NCI-H510A (cell line): Measurements from ENCODE around the gene LEF1.
A peak's percentile ranks its signal among the peaks of the same experiment; 100 is the strongest.

Experiments used
- DNase-seq: peaks from one replicate; lab custom pipeline; 2025; lab: John Stamatoyannopoulos, UW

LEF1 gene

GRCh38 chr4:108174856-108175255 lies 6.1 kb upstream of the LEF1 start:
- no peak for DNase-seq

- no peak for DNase-seq
Measured at GRCh38 chr4:108173599-108174057, 4.9 kb upstream of the LEF1 start.

- peak; percentile 18 for DNase-seq
Measured at GRCh38 chr4:108172753-108173598, 4.2 kb upstream of the LEF1 start.

- DNase-seq: no peak
Measured at GRCh38 chr4:108172231-108172752, 3.6 kb upstream of the LEF1 start.

DNA sequence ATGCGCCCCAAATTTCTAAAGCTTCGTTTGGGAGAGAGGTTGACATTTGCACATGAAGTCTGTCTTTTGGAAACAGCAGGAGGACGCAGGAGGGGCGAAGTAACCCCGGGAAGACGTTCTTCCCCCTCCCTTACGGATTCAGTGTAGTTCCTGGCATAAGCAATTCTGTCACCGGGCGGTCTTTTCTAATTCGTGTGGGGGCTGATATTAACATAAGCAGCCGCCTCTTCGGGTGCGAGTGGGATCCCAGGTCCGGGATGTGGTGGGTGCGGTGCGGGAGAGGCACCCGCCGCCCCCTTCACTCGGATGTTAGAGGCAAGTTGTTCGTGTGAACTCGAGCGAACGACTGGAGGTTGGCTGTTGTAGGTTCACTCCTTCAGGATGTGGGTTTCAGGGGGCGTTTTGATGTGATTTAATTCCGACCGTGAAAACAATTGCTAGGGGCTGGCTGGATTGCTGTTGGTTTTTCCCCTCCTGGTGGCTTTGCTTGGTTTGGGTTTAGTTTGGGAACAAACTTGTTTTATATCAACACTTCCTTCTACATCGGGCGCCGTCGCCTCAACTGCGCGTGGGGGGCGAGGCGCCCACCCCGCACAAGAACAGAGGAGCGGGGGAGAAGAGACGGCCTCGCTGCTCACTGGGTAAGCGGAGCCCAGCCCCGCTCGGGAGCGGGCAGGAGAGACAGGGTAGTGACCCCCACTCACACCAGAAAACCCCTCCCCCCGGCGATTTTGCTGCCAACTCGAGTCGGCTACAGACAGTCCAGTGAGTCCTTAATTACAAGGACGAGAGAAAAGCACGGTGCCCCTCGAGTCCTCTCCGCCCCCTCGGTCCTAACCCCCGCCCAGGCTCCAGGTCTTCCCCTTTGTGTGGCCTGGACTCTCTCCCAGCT lies 2.9 kb upstream of the LEF1 start:
- no peak for DNase-seq

- no peak for DNase-seq
Measured at GRCh38 chr4:108170631-108171338, 2.1 kb upstream of the LEF1 start.

DNA sequence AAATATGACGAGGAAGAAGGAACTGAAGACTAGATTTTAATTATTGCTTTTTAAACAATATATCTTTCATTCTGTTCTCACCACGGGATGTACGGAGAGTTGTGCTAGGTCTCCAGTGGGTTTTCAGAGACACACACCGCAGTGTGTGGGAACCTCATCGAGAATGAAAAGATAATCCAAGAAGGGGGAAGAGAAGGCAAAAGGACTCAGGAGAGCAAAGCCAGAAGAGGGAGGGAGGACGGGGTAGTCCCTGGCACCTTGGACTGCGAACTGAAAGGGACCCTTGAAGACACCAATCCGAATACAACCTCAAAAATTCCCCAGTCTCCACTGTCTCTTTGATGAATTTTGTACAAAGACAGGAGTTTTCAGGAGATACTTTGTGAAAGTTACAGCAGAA lies 932 bp upstream of the LEF1 start:
- no peak for DNase-seq

DNA sequence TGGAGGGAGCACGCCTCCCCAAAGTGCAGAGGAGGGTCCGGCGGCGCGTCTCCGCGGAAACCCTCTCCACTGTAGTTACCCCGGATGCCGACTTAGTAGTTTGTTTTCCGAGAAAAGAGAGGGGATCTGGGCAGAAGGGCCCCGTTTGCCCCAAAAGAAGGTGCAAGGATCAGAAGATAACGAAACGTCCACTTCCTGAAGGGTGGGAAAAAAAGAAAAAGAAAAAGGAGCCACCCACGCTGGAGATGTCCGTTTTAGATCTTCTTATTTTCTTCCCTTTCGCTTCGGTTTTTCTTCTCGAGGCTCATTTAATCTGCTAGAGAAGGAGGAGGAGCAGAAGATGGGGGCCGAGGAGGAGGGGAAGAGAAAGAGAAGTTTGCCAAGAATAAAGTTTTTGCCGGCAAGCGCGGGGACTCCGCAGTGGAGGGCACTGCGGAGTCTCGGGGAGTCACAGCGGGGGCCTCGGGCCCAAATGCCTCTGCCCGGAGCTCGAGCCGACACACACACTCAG lies 517 bp downstream of the LEF1 start:
- DNase-seq: no peak

DNA sequence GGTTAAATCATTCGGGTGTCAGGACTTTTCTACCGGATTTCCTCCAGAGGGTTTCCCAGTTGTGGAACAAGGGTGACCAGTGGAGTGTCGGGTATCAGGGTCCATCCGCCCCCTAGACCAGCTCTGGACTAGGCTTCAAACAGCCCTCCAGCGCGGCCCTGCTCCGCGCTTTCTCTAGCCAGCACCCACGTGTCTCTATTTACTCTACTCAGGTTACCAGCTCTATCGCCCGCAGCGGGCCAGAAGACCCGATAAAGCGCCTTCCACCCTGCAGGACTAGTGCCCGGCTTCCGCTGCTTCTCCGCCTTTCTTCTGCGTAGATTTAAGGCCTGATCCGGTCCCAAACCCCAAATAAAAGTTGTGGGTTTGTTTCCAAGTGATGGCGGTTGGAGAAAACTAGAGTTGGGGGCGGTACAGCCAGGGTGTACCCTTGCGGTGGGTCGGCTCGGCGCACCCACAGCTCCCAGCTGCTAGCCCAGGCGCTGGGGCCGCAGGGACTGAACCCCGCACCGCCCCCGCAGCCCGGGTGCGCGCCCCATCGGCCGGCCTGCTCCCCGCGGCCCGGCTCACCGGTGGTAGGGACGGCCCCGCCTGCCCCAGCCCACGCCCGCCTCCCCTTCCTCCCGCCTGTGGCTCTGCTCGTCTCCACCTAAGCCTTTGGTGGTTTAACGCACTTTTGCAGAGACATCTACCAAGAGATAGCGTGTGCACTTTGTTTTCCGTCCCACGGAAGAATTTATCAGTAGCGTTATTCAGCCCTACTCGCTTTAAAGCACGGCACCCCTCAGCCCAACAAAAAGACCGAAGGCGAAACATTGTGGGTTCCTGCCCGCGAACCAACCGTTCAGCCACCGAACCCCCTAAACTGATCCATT lies 2.1 kb downstream of the LEF1 start:
- DNase-seq: peak; percentile 57

DNA sequence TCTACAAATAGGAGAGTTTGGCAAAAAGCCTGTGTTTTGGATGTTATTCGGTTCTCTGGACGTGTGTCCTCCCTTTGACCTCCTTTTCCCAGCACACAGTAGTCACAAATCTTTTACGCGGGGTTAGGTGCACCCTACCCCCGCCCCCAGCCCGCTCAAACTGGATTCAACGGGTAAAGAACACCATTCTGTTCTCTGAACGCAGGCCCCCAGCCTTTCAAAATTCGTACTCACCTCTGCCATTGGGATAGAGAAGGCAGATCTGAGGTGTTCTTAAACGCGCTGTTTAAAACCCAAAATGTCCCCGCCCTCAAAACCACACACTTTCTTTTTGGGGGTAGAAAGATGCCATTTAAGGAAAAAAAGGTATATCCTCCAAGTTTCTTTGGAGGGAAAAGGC lies 2.7 kb downstream of the LEF1 start:
- DNase-seq: no peak

GRCh38 chr4:108165586-108165985 lies 3.1 kb downstream of the LEF1 start:
- no peak for DNase-seq

GRCh38 chr4:108163351-108163750 lies 5.4 kb downstream of the LEF1 start:
- no peak for DNase-seq

- DNase-seq: no peak
Measured at GRCh38 chr4:108160741-108161352, 7.9 kb downstream of the LEF1 start.

- no peak for DNase-seq
Measured at GRCh38 chr4:108159845-108160244, 8.9 kb downstream of the LEF1 start.

- DNase-seq: no peak
Measured at GRCh38 chr4:108157655-108158054, 11.1 kb downstream of the LEF1 start.

DNA sequence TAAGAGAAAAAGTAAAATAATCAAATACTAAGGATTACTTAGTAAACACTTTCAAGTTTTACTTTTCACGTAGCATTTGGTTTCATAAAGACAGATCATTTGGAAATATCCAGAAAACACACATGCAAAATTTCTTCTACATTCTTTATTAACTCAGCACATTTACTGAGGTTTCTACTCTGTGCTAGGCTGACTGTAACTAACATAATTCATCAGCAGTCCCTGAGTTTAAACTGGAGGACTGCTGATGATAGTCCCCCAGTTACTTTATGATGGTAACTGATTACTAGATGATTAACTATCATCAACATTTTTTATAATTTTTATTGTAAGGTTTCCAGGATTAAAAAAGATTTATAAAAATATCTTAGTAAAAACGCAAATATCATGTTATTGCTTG lies 12.3 kb downstream of the LEF1 start:
- DNase-seq: no peak

GRCh38 chr4:108155373-108155772 lies 13.4 kb downstream of the LEF1 start:
- no peak for DNase-seq

GRCh38 chr4:108152980-108153379 lies 15.8 kb downstream of the LEF1 start:
- DNase-seq: no peak

GRCh38 chr4:108149588-108150380 lies 18.9 kb downstream of the LEF1 start:
- no peak for DNase-seq

DNA sequence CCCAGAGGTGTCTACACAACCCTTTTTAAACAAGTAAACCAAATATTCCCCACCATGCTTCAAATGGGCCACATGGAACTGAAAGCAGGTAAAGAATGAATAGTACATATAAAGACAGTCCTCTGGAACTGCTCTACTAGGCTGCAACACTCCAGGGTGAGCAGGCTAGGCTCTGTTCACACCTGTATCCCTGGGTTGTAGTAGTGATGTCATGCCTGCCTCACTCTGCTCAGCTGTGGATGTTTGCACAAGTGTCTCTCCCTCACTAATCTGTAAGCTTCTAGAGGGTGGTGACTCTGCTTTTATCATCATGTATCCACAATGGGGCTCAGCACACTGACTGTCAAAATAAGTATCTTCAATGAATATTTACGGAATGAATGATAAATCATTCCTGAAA lies 20.4 kb downstream of the LEF1 start:
- DNase-seq: peak; percentile 31
